Measurements from ENCODE around the gene NAPEPLD.
"Not testable (repeated sequence)": the region's sequence is repeated elsewhere in the genome, so short reads cannot be mapped to it uniquely, and the experiment has no call there.

Gene NAPEPLD

DNA sequence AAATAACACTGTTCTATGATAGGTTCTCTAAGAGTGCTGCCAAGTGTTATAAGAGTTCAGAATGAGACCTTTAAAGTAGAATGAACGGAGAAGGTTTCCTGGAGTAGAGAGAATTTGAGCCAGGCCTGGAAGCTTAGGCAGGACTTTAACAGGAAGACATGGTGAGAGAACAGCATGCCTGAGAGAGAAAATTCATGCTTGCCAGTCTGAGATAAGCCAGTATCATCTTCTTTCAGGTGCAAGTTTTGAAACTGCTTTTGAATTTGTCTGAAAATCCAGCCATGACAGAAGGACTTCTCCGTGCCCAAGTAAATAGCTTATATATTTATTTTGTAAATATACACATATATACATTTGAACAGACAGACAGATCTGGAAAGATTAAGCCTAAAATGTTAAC, 51.9 kb downstream of the NAPEPLD start:
- TF ChIP-seq, protein P1, sequence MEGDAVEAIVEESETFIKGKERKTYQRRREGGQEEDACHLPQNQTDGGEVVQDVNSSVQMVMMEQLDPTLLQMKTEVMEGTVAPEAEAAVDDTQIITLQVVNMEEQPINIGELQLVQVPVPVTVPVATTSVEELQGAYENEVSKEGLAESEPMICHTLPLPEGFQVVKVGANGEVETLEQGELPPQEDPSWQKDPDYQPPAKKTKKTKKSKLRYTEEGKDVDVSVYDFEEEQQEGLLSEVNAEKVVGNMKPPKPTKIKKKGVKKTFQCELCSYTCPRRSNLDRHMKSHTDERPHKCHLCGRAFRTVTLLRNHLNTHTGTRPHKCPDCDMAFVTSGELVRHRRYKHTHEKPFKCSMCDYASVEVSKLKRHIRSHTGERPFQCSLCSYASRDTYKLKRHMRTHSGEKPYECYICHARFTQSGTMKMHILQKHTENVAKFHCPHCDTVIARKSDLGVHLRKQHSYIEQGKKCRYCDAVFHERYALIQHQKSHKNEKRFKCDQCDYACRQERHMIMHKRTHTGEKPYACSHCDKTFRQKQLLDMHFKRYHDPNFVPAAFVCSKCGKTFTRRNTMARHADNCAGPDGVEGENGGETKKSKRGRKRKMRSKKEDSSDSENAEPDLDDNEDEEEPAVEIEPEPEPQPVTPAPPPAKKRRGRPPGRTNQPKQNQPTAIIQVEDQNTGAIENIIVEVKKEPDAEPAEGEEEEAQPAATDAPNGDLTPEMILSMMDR (conservative IDR thresholded peaks at IDR 0.05; ENCODE audit: low read depth): no peak
- POLR2A ChIA-PET (ENCODE audit: low non-redundant PET): no interaction called here
- no peak for DNase-seq (ENCODE audit: low spot score)
- CTCF ChIA-PET: interaction anchor here (0.7 to 1.0 kb wide), 2 partner anchors 23 to 39 kb away, joined by 3 to 6 read pairs; no protein-coding TSS in a partner anchor
- no peak overlapping the region for H3K27ac ChIP-seq

- H3K27ac ChIP-seq; CTCF ChIA-PET; DNase-seq (ENCODE audit: low spot score); POLR2A ChIA-PET (ENCODE audit: low non-redundant PET): not testable (repeated sequence)
Observed at GRCh38 chr7:103095558-103095957, 53.3 kb downstream of the NAPEPLD start.

DNA sequence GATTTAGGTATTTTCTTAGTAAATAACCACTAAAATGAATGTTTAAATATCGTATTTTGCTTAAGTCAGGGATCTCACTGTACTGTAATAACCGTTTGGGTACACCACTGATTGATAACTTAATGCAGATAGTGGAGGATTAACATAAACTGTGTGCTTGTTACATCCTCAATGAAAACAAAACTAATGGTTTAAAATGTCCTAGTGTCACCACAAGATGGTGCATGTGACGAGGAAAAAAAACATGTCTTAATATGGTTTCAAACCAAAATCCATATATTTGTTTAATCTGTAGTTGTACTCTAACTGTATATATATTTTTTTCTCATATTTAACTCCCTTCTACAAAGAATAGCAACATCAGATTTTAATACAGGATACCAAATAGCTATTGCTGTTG, 54.8 kb downstream of the NAPEPLD start:
- DNase-seq (ENCODE audit: low spot score): no peak
- ChIA-PET CTCF (no interaction called here), POLR2A (ENCODE audit: low non-redundant PET) (no interaction called here)
- no peak overlapping the region for H3K27ac ChIP-seq
- TF ChIP-seq, protein P1 (conservative IDR thresholded peaks at IDR 0.05; ENCODE audit: low read depth): no peak

- H3K27ac ChIP-seq: peak overlapping the region; percentile 27; the same call in 1 of the 2 replicates
- ChIA-PET CTCF (no interaction called here), POLR2A (ENCODE audit: low non-redundant PET) (no interaction called here)
- TF ChIP-seq, protein P1 (conservative IDR thresholded peaks at IDR 0.05; ENCODE audit: low read depth): no peak
- peak; percentile 34 for DNase-seq (ENCODE audit: low spot score)
Observed at GRCh38 chr7:103093429-103093828, 55.5 kb downstream of the NAPEPLD start.

DNA sequence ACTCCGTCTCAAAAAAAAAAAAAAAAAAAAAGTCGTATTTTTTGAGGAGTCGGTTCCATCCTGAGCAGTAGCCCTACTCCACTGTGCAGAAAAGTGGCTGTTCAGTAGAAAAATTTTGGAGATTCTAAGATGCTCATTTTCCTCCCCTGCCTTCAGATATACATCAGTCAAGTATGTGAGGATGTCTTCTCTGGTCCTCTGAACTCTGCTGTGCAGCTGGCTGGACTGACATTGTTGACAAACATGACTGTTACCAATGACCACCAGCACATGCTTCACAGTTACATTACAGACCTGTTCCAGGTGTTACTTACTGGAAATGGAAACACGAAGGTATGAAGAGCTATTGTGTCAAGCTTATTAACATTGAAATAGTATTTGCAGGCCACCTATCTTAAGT, 56.6 kb downstream of the NAPEPLD start:
- POLR2A ChIA-PET (ENCODE audit: low non-redundant PET); H3K27ac ChIP-seq; CTCF ChIA-PET; DNase-seq (ENCODE audit: low spot score): not testable (repeated sequence)

DNA sequence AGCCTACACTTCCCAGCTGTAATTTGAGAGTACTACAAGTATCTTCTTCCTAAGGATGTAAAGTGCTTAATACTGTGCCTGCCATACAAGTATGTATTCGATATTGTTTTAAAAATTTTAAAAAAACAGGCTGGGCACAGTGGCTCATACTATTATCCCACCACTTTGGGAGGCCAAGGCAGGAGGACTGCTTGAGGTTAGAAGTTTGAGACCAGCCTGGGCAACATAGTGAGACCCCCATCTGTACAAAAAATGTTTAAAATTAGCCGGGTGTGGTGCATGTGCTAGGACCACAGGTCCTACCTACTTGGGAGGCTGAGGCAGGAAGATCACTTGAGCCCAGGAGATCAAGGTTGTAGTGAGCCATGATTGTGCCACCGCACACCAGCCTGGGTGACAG, 65.7 kb downstream of the NAPEPLD start:
- no peak for DNase-seq (ENCODE audit: low spot score)
- TF ChIP-seq, protein P1 (conservative IDR thresholded peaks at IDR 0.05; ENCODE audit: low read depth): no peak
- CTCF ChIA-PET: no interaction called here
- no peak overlapping the region for H3K27ac ChIP-seq
- POLR2A ChIA-PET (ENCODE audit: low non-redundant PET): no interaction called here

DNA sequence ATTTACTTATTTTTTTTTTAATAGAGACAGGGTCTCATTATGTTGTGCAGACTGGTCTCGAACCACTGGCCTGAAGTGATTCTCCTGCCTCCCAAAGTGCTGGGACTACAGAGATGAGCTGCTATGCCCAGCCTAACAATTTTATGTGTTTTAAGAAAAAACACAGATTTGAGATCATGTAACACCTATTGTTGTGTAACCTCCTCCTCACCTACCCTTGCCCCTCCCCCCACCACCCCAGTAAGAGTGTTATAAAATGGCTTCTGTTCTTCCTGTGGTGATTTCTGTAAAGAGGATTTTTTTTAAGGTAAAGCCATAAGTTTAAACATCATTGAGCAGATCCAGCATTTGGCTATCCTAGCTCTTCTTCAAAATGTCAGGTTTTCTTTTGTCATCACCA, 66.4 kb downstream of the NAPEPLD start:
- H3K27ac ChIP-seq: no peak overlapping the region
- CTCF ChIA-PET: no interaction called here

More for the DNA sequence above, 66.4 kb downstream of the NAPEPLD start:
- POLR2A ChIA-PET (ENCODE audit: low non-redundant PET): no interaction called here
- TF ChIP-seq, protein P1 (conservative IDR thresholded peaks at IDR 0.05; ENCODE audit: low read depth): no peak
- no peak for DNase-seq (ENCODE audit: low spot score)

Data from RWPE1 (cell line).